Suprapubic skin (tissue), 4 donors: ENCODE measurements around the gene RALGPS1.

Experiments used
- CTCF ChIP-seq, 2 donors: fragments of 200-600 bp in 1 of 2; fragments of 450-650 bp in 1 of 2; sonication (generic) in 1 of 2; IDR thresholded peaks; one replicate each; pipeline ENCODE4 v1.5.1; 2016 to 2019; ENCODE audit warnings: antibody characterized with exemption in 2 of 2, mild to moderate bottlenecking in 1 of 2, moderate library complexity in 1 of 2
- EP300 ChIP-seq: sonication (generic); formaldehyde crosslinking; IDR thresholded peaks from one replicate; pipeline ENCODE4 v1.6.1; 2017; ENCODE audit warnings: antibody characterized with exemption
- POLR2A ChIP-seq, 2 donors: fragments of 450-650 bp; IDR thresholded peaks; one replicate each; pipeline ENCODE4 v1.6.1; 2017; ENCODE audit warnings: antibody characterized with exemption in 2 of 2, mild to moderate bottlenecking in 2 of 2, moderate library complexity in 2 of 2
- POLR2AphosphoS5 ChIP-seq, 3 donors: sonication (generic); formaldehyde crosslinking; IDR thresholded peaks; one replicate each; pipeline ENCODE4 v1.6.1; 2017; ENCODE audit warnings: antibody characterized with exemption in 3 of 3

GRCh38 chr9:127117801-127118200 is 203.2 kb downstream of the RALGPS1 start:
- no peak for TF ChIP-seq CTCF (IDR thresholded peaks at IDR 0.05)
- TF ChIP-seq POLR2AphosphoS5 (IDR thresholded peaks at IDR 0.05): no peak
- TF ChIP-seq POLR2A (IDR thresholded peaks at IDR 0.05): no peak
- TF ChIP-seq EP300: no peak
